HG03558 (cell line): ENCODE results near the gene FARP1.

Experiments used
- ATAC-seq: cut with Tn5 transposase; IDR thresholded peaks from one replicate; pipeline ENCODE4 v1.9.1; 2021; ENCODE audit warnings: moderate number of reproducible peaks; ENCODE audit not compliant: unreplicated experiment; ENCODE audit errors: extremely low read depth

FARP1 gene

DNA sequence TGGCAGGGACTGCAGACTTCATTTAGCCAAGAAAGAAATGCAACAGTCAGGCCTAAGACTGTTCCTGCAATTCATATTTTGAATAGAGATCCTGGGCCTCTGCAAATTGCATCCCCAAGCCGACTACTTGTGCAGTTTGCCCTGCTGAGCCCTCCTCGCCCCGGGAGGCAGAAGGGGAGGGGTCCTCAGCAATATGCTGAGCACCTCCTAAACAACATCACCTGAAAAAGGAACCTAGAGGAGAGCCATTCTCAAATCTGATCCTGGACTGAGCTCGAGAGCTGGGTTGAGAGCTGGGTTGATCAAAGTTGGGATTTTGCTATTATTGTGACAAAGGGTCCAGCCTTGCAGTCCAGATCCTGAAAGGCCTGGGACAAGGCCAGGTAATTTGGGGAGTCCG lies 304.2 kb downstream of the FARP1 start:
- no peak for ATAC-seq

DNA sequence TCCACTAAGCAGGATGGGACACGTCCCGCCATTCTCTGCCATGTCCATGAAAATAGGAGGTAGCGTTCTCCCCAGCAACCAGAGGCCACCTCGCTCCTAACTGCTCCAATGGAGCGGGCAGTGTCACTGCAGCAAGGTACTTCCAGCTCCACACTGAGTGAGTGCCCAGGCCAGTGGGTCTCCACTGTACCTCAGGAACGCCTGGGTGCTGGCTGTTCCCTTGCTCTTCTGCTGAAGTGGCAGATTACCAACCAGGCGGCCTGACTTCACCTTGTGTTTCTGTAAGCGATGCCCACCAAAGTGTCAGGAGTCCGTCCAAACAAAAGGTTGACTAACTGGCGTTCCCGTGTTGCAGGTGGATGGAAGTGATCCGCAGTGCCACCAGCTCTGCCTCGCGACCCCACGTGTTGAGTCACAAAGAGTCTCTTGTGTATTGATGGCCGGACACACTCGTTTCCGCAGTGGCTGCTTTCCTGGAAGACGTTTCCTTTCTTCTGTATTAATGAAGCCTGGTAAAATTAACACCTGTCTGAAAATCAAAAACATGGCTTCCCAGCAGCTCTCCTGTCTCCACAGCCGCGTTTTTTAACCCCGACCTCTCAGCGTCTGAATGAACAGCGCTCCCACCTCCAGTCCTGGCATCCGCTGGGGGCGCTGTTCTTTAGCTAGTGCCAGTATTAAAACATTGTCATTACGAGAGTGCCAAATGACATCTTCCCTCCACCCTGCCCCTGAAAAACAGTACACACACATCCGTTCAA lies 305.2 kb downstream of the FARP1 start:
- no peak for ATAC-seq

DNA sequence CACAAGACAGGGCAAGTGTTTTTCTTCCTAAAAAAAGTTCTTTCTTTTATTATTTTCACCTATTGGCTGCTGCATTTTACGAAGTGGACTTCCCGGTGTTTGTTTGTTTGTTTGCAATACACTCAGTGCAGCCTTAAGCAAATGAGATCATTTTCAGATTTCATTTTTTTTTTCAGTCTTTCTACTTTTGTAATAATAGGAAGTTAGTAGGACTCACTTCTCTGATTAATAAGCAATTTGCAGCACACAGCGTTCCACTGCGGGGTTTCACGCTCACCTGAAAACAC lies 305.7 kb downstream of the FARP1 start:
- ATAC-seq: no peak

DNA sequence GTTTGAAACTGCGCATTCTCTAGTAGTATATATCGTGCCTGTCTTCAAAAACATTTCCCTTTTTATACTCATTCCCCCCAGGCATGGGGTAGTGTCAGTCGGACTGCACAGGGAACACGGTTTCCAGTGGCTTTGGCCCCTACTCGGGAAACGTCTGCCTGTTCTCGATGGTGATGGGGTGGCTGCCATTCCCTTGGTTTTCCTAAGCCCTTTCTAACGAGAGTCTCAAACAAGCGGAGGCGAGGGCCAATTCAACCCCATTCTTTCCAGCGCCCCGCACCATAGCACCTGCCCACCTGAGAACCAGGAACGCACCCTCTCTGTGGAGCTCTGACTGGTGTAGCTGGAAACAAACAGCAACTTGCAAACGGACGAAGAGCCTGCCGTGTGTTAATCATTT lies 306.4 kb downstream of the FARP1 start:
- no peak for ATAC-seq

DNA sequence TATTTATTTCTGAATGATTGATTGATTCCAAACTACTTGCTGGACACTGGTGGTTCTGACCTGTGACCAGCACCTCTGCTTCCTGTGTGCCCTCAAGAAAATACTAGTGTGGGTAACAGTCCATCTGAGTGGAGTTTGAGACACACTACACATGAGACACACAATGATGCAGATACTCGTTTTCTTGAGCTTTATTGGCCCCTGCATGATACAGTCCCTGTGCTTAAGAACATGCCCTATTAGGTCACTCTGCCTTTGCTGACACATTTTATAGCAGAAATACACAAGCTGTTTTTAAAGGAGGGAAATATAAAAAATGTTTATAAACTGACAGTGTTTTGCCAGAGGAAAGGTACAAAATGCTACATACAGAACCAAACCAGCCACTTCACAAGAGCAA lies 307.1 kb downstream of the FARP1 start:
- ATAC-seq: no peak

DNA sequence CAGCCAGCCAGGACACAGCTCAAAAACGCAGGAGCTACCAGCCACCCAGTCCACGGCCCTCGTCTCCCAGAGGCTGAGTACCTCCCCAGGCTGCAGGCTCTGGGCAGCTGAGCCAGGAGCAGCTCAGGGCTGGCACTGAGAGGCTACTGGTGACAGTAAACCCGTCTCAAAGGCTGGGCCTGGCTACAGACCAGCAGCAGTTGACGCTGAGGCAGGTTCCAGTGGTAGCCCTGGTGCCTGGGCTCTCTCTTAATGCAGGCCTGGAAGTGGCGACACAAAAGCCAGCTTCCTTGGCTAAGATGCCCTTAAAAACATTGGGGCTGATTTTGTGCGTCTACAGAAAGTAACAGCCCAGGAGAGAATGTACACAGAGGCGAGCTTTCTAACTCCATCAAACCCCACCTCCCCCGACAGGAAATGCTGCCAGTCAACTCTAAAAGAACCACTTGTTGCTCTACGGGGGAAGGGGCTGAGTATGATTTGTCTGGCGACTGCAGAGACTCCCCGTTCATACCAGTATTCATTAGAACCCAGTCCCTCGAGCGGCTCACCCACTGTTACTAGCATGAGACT lies 307.7 kb downstream of the FARP1 start:
- no peak for ATAC-seq

DNA sequence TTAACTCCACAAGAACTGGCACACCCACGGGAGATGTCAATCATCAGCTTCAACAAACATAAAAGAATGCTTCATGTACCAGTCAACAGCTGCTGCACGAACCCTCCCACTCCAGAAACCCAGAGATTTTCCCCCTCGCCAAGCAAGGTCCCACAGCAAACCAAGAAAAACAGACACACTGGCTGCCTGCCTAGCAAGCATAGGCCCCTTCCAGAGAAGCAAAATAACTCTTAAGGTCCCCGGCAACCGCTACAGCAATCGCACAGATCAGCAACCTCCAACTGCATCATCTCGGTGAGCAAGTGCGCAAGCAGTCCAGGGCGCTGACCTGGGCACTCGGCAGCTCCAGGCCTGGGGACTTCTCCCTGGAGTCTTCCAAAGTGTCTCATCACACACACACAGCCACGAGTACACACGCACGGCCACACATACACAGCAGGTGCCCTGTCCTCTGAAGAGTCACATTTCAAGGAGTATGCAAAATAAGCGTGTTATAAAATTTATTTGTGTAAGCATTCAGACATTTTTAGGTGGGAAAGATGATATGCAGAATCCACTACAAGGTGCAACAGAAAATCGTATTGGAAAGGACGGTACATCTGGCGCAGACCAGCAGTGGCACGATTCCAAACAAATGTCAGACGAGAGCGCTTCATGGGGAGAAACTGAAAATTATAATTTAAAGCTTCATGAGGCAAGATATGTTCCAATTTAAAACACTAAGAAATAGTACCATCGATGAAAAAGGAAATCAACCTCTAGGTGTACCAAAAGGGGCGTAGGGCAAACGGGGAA lies 309.0 kb downstream of the FARP1 start:
- ATAC-seq: no peak

DNA sequence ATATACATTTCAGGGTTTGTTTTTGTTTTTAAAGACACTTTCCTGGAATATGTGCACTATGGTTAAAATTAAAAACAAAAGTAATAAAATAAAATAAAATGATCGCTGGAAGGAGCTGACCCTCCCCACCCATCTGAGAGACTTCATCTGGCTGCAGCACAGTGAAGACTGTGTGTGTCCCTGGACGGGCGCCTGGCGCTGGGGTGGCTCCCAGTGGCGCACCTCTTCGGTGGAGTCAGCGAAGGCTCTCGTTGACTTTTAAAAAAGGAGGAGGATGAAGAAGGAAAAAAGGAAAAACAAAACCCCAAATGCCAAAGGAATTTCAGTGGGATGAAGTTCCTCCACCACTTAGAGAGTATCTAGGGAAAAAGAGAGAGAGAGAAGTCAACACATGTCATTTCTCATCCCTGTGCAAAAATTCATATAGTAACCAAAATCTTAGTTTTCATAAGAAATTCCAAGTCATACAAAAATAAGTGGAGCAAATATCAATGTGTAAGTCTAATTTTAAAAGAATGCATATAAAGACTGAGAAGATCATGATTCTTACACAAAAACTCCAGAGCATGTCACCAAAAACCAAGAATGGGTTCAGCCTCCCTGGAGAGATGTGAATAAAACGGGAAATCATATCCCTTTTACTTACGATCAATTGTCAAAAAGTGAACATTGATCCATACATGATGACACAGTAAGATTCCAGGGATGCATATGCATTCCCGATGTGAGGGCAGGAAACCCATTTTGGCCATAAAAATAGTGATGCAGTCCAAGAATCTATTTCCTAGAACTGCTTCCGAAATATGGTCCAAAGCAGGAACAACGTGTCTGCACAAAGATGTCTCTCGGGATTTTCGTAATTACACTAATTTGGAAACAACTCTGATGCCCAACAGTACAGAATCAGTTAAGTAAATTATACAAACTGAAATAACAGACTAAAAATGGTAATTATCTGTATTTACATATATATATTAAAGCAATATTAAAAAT lies 310.3 kb downstream of the FARP1 start:
- ATAC-seq: no peak

DNA sequence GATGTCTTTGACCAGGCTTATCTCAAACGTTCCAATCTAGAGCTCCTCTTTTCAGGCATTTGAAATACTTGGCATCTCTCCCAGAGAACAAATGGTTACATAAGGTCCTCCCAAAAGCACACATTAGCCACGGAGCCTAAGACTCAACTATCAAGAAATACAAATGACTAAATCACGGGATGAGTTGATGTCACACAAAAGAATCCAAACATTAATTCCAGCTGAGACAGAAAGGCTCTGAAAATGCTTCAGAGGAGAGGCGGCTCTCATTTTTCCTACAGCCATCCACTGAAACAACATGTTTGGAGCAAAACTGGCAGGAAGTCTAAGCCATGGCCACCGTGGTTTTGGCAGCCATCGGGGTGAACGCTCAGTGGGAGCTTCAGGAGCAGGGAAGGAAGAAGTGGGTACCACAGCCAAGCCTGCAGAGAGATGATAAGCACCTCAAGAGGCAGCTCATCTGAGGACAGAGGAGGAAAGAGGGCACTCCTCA lies 311.5 kb downstream of the FARP1 start:
- ATAC-seq: no peak

DNA sequence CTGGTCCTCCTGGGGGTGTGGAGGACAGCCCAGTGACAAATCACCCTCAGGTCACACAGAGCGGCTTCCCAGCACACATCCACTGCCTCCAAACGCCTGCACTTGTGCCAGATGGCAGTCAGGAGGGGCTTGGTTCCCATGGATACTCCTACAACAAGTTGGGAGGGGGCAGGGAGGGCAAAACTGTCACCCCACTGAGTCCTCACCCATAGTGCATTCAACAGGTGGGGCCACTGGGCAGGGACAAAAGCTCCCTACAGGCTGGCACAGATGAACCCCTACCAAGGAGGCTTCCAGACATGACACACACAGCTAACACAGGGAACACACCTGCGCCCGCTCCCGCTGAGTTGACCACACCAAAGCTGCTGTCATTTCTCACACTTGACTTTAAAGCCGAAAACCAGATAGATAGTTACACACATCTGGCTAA lies 313.5 kb downstream of the FARP1 start:
- no peak for ATAC-seq

DNA sequence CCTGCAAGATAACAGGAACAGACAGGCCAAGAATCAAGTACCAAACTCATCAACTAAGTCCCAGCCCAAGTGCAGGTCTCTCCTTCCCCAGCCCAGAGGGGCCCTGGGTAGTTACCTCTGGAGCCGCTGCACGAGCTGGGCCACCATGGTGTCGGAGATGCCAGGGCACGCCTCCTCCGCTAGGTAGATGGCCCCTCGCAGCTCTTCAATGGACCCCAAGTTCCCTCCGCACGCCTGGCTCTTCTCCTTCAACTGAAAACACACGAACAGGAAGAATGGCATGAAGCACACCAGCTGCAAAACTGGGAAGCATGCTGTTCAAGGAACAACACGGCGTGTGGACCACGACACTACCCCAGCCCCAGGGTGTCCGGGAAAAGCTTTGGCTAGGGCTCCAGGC lies 314.2 kb downstream of the FARP1 start:
- no peak for ATAC-seq

DNA sequence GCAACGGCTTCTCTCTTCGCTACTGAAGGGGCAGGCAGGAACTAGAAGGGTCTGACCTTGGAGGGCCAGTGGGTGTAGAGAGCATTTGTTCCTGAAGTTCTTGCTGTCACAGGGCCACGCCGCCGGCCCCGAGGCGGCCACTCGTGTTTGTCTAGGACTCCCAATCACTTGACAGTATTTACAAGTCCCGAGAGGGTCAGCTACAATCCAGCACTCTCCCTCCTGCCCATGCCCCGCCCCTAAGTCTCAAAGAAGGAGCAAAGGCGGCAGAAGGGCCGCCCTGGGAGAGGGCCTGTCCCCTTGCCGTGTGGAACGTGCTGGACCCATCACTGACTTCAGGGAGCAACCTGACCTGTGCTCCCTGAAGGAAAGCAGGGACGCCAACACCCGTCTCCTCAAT lies 315.5 kb downstream of the FARP1 start:
- ATAC-seq: no peak

DNA sequence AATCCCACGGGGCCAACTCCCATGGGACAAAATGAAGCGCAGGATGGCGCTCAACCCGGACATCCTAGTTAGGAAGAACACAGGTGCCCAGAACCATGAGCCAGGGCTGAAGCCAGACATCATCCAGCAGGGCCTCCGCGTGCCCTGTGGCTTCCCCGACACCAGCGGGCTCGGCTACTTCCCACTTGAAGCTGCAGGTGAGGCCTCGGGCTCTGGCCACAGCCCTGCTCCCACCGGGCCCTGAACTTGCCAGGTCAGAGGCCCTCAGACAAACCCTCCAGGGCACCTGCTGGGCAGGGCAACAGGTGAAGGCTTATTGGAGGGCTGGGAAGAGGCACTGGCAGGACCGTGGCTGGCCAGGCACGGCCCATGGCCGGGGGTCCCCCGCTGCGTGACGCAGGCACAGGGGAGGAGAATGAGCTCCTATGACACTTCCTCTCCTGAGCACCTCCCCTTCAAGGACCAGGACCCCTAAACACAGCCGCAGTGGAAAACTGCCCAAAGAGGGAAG lies 316.3 kb downstream of the FARP1 start:
- ATAC-seq: no peak

DNA sequence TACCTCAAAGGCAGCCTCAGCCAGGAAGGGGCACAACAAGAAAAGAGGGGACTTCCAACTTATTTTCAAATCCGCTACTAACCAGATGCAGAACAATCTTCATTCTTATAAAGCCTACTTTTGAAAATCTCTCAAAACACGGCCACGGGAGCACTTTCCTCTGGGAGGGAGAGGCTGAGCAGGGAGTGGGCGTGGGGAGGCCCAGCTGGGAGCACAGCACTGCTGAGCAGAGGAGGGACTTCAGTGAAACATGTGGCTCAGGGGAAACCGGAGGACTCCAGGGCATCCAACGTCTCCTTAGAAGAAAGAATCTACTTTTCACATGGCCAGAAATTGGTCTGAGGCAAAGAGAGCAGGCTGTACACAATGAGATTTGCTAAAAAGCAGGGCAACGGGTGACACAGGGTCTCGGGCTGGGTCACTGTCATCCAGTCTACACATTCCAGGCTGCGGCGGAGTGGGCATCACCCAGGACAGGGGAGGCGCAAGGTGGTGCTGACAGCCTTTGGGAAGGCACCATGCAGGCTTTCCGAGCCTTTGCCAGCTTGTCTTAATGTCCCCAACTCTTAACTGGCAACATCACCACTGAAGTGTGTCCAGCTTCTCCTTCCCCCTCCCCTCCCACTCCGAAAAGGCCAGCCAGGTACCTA lies 317.0 kb downstream of the FARP1 start:
- ATAC-seq: no peak

DNA sequence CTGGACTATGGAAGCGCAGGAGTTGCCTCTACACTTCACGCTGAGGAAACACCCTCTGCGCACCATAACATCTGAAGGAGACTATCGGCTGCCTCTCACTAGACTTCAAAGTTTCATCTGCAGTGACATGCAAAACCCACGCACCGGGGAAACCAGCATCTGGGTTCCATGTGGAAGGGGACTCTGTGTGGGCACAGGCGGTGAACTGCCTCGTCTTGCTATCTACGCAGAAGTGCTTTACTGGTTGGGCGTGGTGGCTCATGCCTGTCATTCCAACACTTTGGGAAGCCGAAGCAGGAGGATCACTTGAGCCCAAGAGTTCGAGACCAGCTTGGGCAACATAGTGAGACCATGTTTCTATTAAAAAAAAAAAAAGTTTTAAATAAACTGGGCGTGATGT lies 317.6 kb downstream of the FARP1 start:
- no peak for ATAC-seq

DNA sequence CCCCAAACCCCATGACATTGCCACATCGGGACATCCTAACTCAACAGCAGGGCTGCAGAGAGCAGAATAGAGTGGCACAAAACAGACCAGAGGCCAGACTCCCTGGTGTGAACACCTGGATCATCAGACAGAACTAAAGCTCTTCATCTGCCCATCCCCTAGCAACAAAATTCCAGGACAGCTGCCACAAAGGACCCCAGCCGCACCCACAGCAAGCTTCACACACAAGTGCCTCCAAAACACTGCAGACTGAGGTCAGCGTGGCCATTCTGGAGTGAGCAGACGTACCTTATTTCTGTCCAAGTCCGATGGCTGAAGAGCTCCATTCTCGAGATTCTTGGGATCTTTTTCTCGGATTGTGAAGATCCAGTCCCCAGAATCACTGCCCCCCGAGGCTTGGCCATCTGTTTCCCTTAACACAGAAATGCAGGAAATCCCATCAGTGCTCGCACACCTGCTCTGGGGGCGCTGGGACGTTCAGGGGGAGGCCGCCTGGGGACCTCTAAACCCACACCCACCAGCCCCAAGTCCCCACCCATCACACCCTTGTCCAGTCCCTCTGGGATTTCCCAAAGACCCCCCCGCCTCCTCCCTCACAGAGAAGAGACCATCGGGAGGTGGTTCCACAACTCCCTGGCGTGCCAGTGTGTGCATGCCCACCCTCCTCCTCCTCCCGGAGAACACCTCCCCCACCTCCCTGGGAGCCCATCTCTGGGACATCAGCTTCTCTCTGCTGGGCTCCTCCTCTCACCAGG lies 318.8 kb downstream of the FARP1 start:
- no peak for ATAC-seq

DNA sequence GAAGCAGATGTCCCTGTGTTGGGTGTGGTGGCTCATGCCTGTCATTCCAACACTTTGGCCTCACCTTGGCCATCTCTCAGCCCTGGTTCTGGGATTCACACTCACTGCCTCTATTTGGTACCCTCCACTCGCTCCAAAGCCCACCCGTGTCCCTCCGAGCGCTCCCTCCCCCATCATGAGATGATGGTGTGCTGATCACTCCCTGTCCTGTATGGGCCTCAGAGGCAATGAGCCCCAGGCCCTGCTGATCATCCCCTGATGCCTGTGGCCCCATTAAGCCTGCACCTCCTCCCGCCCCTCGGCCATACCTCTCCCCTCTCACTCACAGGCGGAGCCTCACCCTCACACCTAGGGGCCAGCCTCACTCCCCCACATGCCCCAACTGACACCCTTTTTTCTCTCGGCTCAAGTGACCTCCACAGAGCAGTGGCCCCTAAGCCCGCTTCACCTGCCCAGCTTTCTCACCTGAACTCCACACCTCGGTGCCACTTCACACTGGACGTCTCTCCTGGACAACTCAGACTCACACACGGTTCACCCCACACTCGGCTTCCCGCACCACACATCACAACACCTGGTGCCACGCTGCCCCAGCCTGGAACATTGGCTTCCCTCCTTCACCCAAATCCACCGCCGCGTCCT lies 319.5 kb downstream of the FARP1 start:
- ATAC-seq: no peak

DNA sequence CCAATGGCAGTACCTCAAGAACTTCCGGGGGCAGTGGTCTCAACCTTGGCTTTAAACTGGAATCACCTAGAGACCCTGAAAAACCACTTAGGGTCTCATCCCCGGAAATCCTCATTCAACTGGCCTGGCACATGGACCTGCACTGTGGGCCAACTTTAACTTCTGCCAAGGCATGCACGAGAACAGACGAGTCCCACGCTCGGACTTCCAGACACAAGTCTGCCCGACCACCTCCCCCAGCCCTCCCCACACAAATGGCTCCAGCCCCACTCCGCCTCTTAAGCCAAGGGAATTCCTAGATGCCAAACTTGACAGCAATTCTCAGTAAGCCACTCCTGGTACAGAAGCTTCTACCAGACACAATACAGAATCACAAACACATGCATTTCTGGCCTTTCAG lies 320.1 kb downstream of the FARP1 start:
- ATAC-seq: no peak
